ENCODE data around the gene SYNC. TPM values are rescaled to one million over a fixed set of nuclear protein-coding genes. Genes with fewer than 3 reads are reported as not detected.

SYNC gene
- total and polyA plus RNA-seq, 9 of the 15 experiments (the other 6 are each of a cell fraction or from before 2014, with no cell fraction given) = 0.49 to 1.1 (median 0.87) TPM

- TF ChIP-seq, protein P1, sequence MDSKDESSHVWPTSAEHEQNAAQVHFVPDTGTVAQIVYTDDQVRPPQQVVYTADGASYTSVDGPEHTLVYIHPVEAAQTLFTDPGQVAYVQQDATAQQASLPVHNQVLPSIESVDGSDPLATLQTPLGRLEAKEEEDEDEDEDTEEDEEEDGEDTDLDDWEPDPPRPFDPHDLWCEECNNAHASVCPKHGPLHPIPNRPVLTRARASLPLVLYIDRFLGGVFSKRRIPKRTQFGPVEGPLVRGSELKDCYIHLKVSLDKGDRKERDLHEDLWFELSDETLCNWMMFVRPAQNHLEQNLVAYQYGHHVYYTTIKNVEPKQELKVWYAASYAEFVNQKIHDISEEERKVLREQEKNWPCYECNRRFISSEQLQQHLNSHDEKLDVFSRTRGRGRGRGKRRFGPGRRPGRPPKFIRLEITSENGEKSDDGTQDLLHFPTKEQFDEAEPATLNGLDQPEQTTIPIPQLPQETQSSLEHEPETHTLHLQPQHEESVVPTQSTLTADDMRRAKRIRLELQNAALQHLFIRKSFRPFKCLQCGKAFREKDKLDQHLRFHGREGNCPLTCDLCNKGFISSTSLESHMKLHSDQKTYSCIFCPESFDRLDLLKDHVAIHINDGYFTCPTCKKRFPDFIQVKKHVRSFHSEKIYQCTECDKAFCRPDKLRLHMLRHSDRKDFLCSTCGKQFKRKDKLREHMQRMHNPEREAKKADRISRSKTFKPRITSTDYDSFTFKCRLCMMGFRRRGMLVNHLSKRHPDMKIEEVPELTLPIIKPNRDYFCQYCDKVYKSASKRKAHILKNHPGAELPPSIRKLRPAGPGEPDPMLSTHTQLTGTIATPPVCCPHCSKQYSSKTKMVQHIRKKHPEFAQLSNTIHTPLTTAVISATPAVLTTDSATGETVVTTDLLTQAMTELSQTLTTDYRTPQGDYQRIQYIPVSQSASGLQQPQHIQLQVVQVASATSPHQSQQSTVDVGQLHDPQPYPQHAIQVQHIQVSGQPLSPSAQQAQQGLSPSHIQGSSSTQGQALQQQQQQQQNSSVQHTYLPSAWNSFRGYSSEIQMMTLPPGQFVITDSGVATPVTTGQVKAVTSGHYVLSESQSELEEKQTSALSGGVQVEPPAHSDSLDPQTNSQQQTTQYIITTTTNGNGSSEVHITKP (IDR thresholded peaks at IDR 0.05; ENCODE audit: partially characterized antibody) = peak; percentile 4
- no peak; a peak in 1 of 4 replicates for TF ChIP-seq TEAD1 (CRISPR knock-in tag; IDR thresholded peaks at IDR 0.05)
- TF ChIP-seq KLF1 (tag; IDR thresholded peaks at IDR 0.05) = no peak
- no peak for TF ChIP-seq ZBTB2 (IDR thresholded peaks at IDR 0.05)
- no peak for TF ChIP-seq ZNF79 (CRISPR knock-in tag; IDR thresholded peaks at IDR 0.05; ENCODE audit: low read depth)
- no peak for TF ChIP-seq ZSCAN29 (IDR thresholded peaks at IDR 0.05)
- TF ChIP-seq CBX5 (IDR thresholded peaks at IDR 0.05; ENCODE audit: borderline replicate concordance, low read depth) = no peak
- no peak for TF ChIP-seq ZNF224 (CRISPR knock-in tag; IDR thresholded peaks at IDR 0.05)
- TF ChIP-seq ZNF76 (CRISPR knock-in tag; IDR thresholded peaks at IDR 0.05; ENCODE audit: borderline replicate concordance) = no peak
- TF ChIP-seq PTBP1 (IDR thresholded peaks at IDR 0.05; ENCODE audit: low read depth, low read length) = no peak
- TF ChIP-seq FOXO4 (CRISPR knock-in tag; IDR thresholded peaks at IDR 0.05) = no peak
- no peak for TF ChIP-seq LARP7 (IDR thresholded peaks at IDR 0.05)
- peak in 1 of 2 experiments; percentile 78; a peak in 3 of 4 replicates for TF ChIP-seq FOXK2 (conservative IDR thresholded peaks at IDR 0.05 in 1 of 2, IDR thresholded peaks at IDR 0.05 in 1 of 2; ENCODE audit: low read depth in 2 of 2)
- TF ChIP-seq ZBTB11 (CRISPR knock-in tag; IDR thresholded peaks at IDR 0.05) = peak in 1 of 3 experiments; percentile 30; a peak in 3 of 6 replicates
- TF ChIP-seq, protein P2, sequence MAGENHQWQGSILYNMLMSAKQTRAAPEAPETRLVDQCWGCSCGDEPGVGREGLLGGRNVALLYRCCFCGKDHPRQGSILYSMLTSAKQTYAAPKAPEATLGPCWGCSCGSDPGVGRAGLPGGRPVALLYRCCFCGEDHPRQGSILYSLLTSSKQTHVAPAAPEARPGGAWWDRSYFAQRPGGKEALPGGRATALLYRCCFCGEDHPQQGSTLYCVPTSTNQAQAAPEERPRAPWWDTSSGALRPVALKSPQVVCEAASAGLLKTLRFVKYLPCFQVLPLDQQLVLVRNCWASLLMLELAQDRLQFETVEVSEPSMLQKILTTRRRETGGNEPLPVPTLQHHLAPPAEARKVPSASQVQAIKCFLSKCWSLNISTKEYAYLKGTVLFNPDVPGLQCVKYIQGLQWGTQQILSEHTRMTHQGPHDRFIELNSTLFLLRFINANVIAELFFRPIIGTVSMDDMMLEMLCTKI (IDR thresholded peaks at IDR 0.05; ENCODE audit: partially characterized antibody) = no peak
- no peak for TF ChIP-seq FOXA3 (CRISPR knock-in tag; conservative IDR thresholded peaks at IDR 0.05 in 1 of 2, IDR thresholded peaks at IDR 0.05 in 1 of 2)
These were observed 52.3 kb downstream of the SYNC start, which contains the start of gene ZBTB8OS (continued) for GRCh38 chr1:32650248-32650751.

Measured in K562 (cell line).